ENCODE results near the gene CPT1C. TPM values are rescaled to one million over a fixed set of nuclear protein-coding genes. Genes with fewer than 3 reads are reported as not detected.
A peak's percentile ranks its signal among the peaks of the same experiment; 100 is the strongest.

CPT1C gene
- total RNA-seq, 2 experiments from 2014 or later: 0.47 to 0.59 TPM

- TF ChIP-seq CTCF (IDR thresholded peaks at IDR 0.05): no peak
- peaks cover 0 to under 1% of the 10 kb centered on the region in 2 experiments for H3K9me3 ChIP-seq (ENCODE audit: control insufficient read depth in 1 of 2, insufficient read depth in 1 of 2, low read length in 2 of 2)
- Mint-ChIP-seq H3K36me3 (ENCODE audit: low read depth) (peaks cover 63% of the 10 kb centered on the region), H3K4me3 (no peak overlapping the region), H3K9me3 (no peaks in the 10 kb centered on the region), H3K27ac (no peak overlapping the region), H3K27me3 (peaks cover 8% of the 10 kb centered on the region), H3K4me1 (ENCODE audit: low read depth) (peaks cover 14% of the 10 kb centered on the region)
- DNase-seq: peak in 1 of 14 experiments; percentile 29
- H3K4me3 ChIP-seq (ENCODE audit: low read length): no peak overlapping the region
- intact Hi-C loops (cut with DNase I, micrococcal nuclease): no loop called here
- peaks cover 28% of the 10 kb centered on the region for H3K4me1 ChIP-seq (ENCODE audit: insufficient read depth, low read length)
- peaks cover 53% of the 10 kb centered on the region for H3K36me3 ChIP-seq (ENCODE audit: insufficient read depth, low read length)
- H3K27me3 ChIP-seq (ENCODE audit: control insufficient read depth in 1 of 2, insufficient read depth in 2 of 2, low read length in 2 of 2): peaks cover 4 to 5% of the 10 kb centered on the region in 2 experiments
- no peak overlapping the region for H3K27ac ChIP-seq (ENCODE audit: low read depth in 1 of 2, low read length in 2 of 2)
- ChIA-PET CTCF (no interaction called here), POLR2A (no interaction called here)
- ATAC-seq (ENCODE audit: poor library complexity): no peak
Measured at GRCh38 chr19:49685845-49686332, 5.0 kb upstream of the CPT1C start.

GRCh38 chr19:49686503-49687088 is 4.3 kb upstream of the CPT1C start:
- POLR2A ChIA-PET: no interaction called here

GRCh38 chr19:49687150-49687549 is 3.8 kb upstream of the CPT1C start:
- peaks cover 14 to 15% of the 10 kb centered on the region in 2 experiments for H3K27me3 ChIP-seq (ENCODE audit: control insufficient read depth in 1 of 2, insufficient read depth in 2 of 2, low read length in 2 of 2)
- DNase-seq (no peak), ATAC-seq (ENCODE audit: poor library complexity) (no peak)
- H3K36me3 ChIP-seq (ENCODE audit: insufficient read depth, low read length): peaks cover 41% of the 10 kb centered on the region
- no peak for TF ChIP-seq CTCF (IDR thresholded peaks at IDR 0.05)
- H3K27me3 Mint-ChIP-seq: peaks cover 16% of the 10 kb centered on the region
- POLR2A ChIA-PET: interaction anchor here (0.7 kb wide), 1 partner anchor 11 kb away, joined by 3 read pairs; no protein-coding TSS in a partner anchor
- H3K27ac ChIP-seq (ENCODE audit: low read depth in 1 of 2, low read length in 2 of 2): no peak overlapping the region
- no peak overlapping the region for H3K4me3 ChIP-seq (ENCODE audit: low read length)
- H3K4me1 ChIP-seq (ENCODE audit: insufficient read depth, low read length): peaks cover 33% of the 10 kb centered on the region
- H3K36me3 Mint-ChIP-seq (ENCODE audit: low read depth): peaks cover 53% of the 10 kb centered on the region
- no peak overlapping the region for H3K4me3 Mint-ChIP-seq
- H3K9me3 Mint-ChIP-seq: no peaks in the 10 kb centered on the region
- CTCF ChIA-PET: no interaction called here
- intact Hi-C loops (cut with DNase I, micrococcal nuclease): no loop called here
- H3K9me3 ChIP-seq (ENCODE audit: control insufficient read depth in 1 of 2, insufficient read depth in 1 of 2, low read length in 2 of 2): peaks cover 0 to 5% of the 10 kb centered on the region in 2 experiments
- H3K4me1 Mint-ChIP-seq (ENCODE audit: low read depth): peaks cover 21% of the 10 kb centered on the region
- no peak overlapping the region for H3K27ac Mint-ChIP-seq

More at GRCh38 chr19:49686503-49687088, 4.3 kb upstream of the CPT1C start:
- H3K4me1 Mint-ChIP-seq (ENCODE audit: low read depth): peaks cover 21% of the 10 kb centered on the region
- no peak for TF ChIP-seq CTCF (IDR thresholded peaks at IDR 0.05)
- intact Hi-C loops (cut with DNase I, micrococcal nuclease): no loop called here
- no peak overlapping the region for H3K27ac Mint-ChIP-seq
- ATAC-seq (ENCODE audit: poor library complexity) (no peak), DNase-seq (no peak)
- H3K27me3 Mint-ChIP-seq: peaks cover 15% of the 10 kb centered on the region
- H3K9me3 Mint-ChIP-seq: no peaks in the 10 kb centered on the region
- peaks cover 46% of the 10 kb centered on the region for H3K36me3 ChIP-seq (ENCODE audit: insufficient read depth, low read length)
- peaks cover 58% of the 10 kb centered on the region for H3K36me3 Mint-ChIP-seq (ENCODE audit: low read depth)
- peaks cover 30% of the 10 kb centered on the region for H3K4me1 ChIP-seq (ENCODE audit: insufficient read depth, low read length)
- no peak overlapping the region for H3K27ac ChIP-seq (ENCODE audit: low read depth in 1 of 2, low read length in 2 of 2)
- peaks cover 10 to 12% of the 10 kb centered on the region in 2 experiments for H3K27me3 ChIP-seq (ENCODE audit: control insufficient read depth in 1 of 2, insufficient read depth in 2 of 2, low read length in 2 of 2)
- CTCF ChIA-PET: no interaction called here
- H3K4me3 Mint-ChIP-seq: no peak overlapping the region
- H3K4me3 ChIP-seq (ENCODE audit: low read length): no peak overlapping the region
- peaks cover 0 to 5% of the 10 kb centered on the region in 2 experiments for H3K9me3 ChIP-seq (ENCODE audit: control insufficient read depth in 1 of 2, insufficient read depth in 1 of 2, low read length in 2 of 2)

Data from CD4-positive, alpha-beta T cell (primary cell).